ENCODE measurements around the gene COX15.

DNA sequence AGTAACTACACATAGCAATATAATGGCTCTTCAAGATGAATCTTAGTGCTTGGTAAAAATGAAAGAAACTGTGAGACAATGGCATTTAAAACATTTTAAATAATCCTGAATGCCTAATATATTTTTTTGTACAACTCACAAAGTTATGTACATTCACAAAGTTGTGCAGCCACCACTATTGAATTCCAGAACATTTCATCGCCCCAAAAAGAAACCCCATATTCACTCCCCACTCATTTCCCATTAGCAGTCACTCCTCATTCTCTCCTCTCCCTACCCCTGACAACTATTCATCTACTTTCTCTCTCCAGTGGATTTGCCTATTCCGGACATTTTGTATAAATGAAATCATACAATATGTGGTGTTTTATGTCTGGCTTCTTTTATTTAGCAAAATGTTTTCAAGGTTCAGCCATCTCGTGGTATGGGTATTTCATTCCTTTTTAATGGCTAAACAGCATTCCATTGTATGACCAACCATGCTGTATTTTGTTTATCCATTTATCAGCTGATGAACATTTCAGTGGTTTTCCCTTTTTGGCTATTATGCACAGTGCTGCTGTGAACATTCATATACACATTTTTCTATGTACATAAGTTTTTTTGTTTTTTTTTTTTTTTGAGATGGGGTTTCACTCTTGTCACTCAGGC, 37.9 kb downstream of the COX15 start:
- TF ChIP-seq, protein P1, sequence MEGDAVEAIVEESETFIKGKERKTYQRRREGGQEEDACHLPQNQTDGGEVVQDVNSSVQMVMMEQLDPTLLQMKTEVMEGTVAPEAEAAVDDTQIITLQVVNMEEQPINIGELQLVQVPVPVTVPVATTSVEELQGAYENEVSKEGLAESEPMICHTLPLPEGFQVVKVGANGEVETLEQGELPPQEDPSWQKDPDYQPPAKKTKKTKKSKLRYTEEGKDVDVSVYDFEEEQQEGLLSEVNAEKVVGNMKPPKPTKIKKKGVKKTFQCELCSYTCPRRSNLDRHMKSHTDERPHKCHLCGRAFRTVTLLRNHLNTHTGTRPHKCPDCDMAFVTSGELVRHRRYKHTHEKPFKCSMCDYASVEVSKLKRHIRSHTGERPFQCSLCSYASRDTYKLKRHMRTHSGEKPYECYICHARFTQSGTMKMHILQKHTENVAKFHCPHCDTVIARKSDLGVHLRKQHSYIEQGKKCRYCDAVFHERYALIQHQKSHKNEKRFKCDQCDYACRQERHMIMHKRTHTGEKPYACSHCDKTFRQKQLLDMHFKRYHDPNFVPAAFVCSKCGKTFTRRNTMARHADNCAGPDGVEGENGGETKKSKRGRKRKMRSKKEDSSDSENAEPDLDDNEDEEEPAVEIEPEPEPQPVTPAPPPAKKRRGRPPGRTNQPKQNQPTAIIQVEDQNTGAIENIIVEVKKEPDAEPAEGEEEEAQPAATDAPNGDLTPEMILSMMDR (conservative IDR thresholded peaks at IDR 0.05 in 1 of 2, IDR thresholded peaks at IDR 0.05 in 1 of 2; ENCODE audit: low read depth in 1 of 2, low read length in 2 of 2) = no peak
- no peak for TF ChIP-seq EZH2 (IDR thresholded peaks at IDR 0.05; ENCODE audit: low read length, missing control alignments)

Measured in fibroblast of lung (primary cell).